ENCODE results near the gene FBN2.

FBN2 gene

DNA sequence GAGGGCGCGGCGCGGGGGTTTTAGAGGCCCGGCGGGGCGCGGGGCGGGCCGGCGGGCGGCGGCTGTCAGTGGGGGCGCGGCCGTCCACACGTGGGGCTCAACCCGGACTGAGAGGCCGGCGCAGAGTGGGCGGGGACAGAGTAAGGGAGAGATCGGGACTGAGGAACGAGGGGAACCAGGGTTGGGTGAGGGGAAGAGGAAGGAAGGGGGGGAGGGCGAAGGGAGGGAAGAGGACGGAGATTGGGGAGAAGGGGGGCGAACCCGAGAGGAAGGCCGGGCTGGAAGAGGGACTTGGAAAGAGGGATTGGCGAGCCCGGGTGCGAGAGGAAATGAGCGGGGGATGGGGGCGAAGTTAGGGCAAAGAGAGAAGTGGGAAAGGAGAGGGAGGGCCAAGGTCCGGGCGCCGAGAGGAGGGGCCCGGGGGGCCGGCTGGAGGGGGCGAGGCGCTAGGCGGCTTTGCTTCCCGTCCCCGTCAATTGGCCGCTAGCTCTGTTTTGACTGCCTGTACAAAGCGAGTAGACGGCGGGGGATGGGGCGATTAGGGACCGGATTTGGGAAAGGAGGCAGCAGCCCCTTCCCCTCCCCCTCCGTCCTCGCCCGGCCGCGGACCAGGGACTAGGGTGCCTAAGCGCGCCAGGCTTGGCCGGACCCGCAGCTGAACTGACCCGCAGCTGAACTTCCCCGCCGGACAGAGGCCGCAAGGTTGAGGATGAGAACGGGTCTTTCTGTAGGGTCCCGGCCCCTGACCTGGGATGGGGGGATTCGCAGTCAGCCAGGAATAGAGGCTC is 399 bp upstream of the FBN2 start:
- peak overlapping the region; percentile 71 for H3K9ac ChIP-seq (ENCODE audit: low read depth, low read length, poor library complexity)
- H3K27ac ChIP-seq (replicated peaks; ENCODE audit: low read length), result peak overlapping the region; percentile 95
- peak overlapping the region; percentile 83 to 99 for H3K4me3 ChIP-seq (ENCODE audit: low read length in 2 of 2)

GRCh38 chr5:128537221-128537999 is 635 bp downstream of the FBN2 start:
- H2BK120ac ChIP-seq (ENCODE audit: low read depth, low read length), result no peak overlapping the region
- H3K4me3 ChIP-seq (ENCODE audit: low read length in 2 of 2), result peak overlapping the region; percentile 83 to 99
- H3K4ac ChIP-seq (ENCODE audit: low read length), result peak overlapping the region; percentile 89
- H4K8ac ChIP-seq (ENCODE audit: low read depth, low read length), result no peak overlapping the region
- no peak overlapping the region for H2BK12ac ChIP-seq (ENCODE audit: low read length)
- H2BK15ac ChIP-seq (ENCODE audit: low read length), result peak overlapping the region; percentile 81
- H3K27me3 ChIP-seq (ENCODE audit: control insufficient read depth in 3 of 3, insufficient read depth in 3 of 3, low read depth in 1 of 3, low read length in 3 of 3), result no peaks in the 10 kb centered on the region
- H2AFZ ChIP-seq (ENCODE audit: low read length), result peak overlapping the region; percentile 95
- WGBS, 2 donors (ENCODE audit: extremely low coverage in 2 of 2, insufficient read length in 2 of 2, insufficient replicate concordance in 1 of 2), result no CpG with 5 or more reads among the region's 75 CpGs
- peak; percentile 56 for DNase-seq (ENCODE audit: low spot score)
- peak overlapping the region; percentile 77 for H3K14ac ChIP-seq (ENCODE audit: low read length)
- peak overlapping the region; percentile 79 for H3K4me2 ChIP-seq (ENCODE audit: insufficient read depth, low read length, poor library complexity, severe bottlenecking)
- H4K91ac ChIP-seq (ENCODE audit: low read depth, low read length, poor library complexity), result no peak overlapping the region
- peaks cover 2 to 31% of the 10 kb centered on the region in 2 donors for H3K36me3 ChIP-seq (replicated peaks in 1 of 2; ENCODE audit: control insufficient read depth in 2 of 2, insufficient read depth in 2 of 2, low read length in 2 of 2)
- H3K18ac ChIP-seq (ENCODE audit: low read length), result peak overlapping the region; percentile 80
- H3K27ac ChIP-seq (replicated peaks; ENCODE audit: low read length), result peak overlapping the region; percentile 95
- peak overlapping the region; percentile 79 for H2AK5ac ChIP-seq (ENCODE audit: low read depth, low read length)
- H2BK5ac ChIP-seq (ENCODE audit: low read length), result peak overlapping the region; percentile 91
- H3K4me1 ChIP-seq (ENCODE audit: control insufficient read depth in 2 of 2, insufficient read depth in 1 of 2, low read depth in 1 of 2, low read length in 2 of 2), result peaks cover 8% of the 10 kb centered on the region in 2 donors
- peak overlapping the region; percentile 37 for H3K23ac ChIP-seq (ENCODE audit: low read depth, low read length, poor library complexity)
- H3K9me3 ChIP-seq (replicated peaks in 1 of 2; ENCODE audit: control insufficient read depth in 2 of 2, insufficient read depth in 1 of 2, low read depth in 1 of 2, low read length in 2 of 2), result no peaks in the 10 kb centered on the region
- peaks cover 7% of the 10 kb centered on the region for H3K79me1 ChIP-seq (ENCODE audit: low read depth, low read length)
- H3K9ac ChIP-seq (ENCODE audit: low read depth, low read length, poor library complexity), result peak overlapping the region; percentile 97

More for the DNA sequence above, 399 bp upstream of the FBN2 start:
- H2BK12ac ChIP-seq (ENCODE audit: low read length), result peak overlapping the region; percentile 75
- H3K18ac ChIP-seq (ENCODE audit: low read length), result peak overlapping the region; percentile 96
- WGBS, 2 donors (ENCODE audit: extremely low coverage in 2 of 2, insufficient read length in 2 of 2, insufficient replicate concordance in 1 of 2), result no CpG with 5 or more reads among the region's 65 CpGs
- H3K9me3 ChIP-seq (replicated peaks in 1 of 2; ENCODE audit: control insufficient read depth in 2 of 2, insufficient read depth in 1 of 2, low read depth in 1 of 2, low read length in 2 of 2), result peaks cover 0 to 2% of the 10 kb centered on the region in 2 donors
- H2BK120ac ChIP-seq (ENCODE audit: low read depth, low read length), result no peak overlapping the region
- H3K36me3 ChIP-seq (replicated peaks in 1 of 2; ENCODE audit: control insufficient read depth in 2 of 2, insufficient read depth in 2 of 2, low read length in 2 of 2), result peaks cover 2 to 21% of the 10 kb centered on the region in 2 donors
- peak overlapping the region; percentile 95 for H2AFZ ChIP-seq (ENCODE audit: low read length)
- H3K23ac ChIP-seq (ENCODE audit: low read depth, low read length, poor library complexity), result no peak overlapping the region
- H3K14ac ChIP-seq (ENCODE audit: low read length), result no peak overlapping the region
- DNase-seq (ENCODE audit: low spot score), result peak; percentile 91
- peak overlapping the region; percentile 1 for H3K4ac ChIP-seq (ENCODE audit: low read length)
- H3K4me2 ChIP-seq (ENCODE audit: insufficient read depth, low read length, poor library complexity, severe bottlenecking), result peak overlapping the region; percentile 79
- H3K79me1 ChIP-seq (ENCODE audit: low read depth, low read length), result peaks cover 7% of the 10 kb centered on the region
- H3K4me1 ChIP-seq (ENCODE audit: control insufficient read depth in 2 of 2, insufficient read depth in 1 of 2, low read depth in 1 of 2, low read length in 2 of 2), result peaks cover 1 to 8% of the 10 kb centered on the region in 2 donors
- no peak overlapping the region for H4K8ac ChIP-seq (ENCODE audit: low read depth, low read length)
- H4K91ac ChIP-seq (ENCODE audit: low read depth, low read length, poor library complexity), result no peak overlapping the region
- no peaks in the 10 kb centered on the region for H3K27me3 ChIP-seq (ENCODE audit: control insufficient read depth in 3 of 3, insufficient read depth in 3 of 3, low read depth in 1 of 3, low read length in 3 of 3)
- H2BK15ac ChIP-seq (ENCODE audit: low read length), result peak overlapping the region; percentile 99
- peak overlapping the region; percentile 10 for H2AK5ac ChIP-seq (ENCODE audit: low read depth, low read length)
- H2BK5ac ChIP-seq (ENCODE audit: low read length), result peak overlapping the region; percentile 91

DNA sequence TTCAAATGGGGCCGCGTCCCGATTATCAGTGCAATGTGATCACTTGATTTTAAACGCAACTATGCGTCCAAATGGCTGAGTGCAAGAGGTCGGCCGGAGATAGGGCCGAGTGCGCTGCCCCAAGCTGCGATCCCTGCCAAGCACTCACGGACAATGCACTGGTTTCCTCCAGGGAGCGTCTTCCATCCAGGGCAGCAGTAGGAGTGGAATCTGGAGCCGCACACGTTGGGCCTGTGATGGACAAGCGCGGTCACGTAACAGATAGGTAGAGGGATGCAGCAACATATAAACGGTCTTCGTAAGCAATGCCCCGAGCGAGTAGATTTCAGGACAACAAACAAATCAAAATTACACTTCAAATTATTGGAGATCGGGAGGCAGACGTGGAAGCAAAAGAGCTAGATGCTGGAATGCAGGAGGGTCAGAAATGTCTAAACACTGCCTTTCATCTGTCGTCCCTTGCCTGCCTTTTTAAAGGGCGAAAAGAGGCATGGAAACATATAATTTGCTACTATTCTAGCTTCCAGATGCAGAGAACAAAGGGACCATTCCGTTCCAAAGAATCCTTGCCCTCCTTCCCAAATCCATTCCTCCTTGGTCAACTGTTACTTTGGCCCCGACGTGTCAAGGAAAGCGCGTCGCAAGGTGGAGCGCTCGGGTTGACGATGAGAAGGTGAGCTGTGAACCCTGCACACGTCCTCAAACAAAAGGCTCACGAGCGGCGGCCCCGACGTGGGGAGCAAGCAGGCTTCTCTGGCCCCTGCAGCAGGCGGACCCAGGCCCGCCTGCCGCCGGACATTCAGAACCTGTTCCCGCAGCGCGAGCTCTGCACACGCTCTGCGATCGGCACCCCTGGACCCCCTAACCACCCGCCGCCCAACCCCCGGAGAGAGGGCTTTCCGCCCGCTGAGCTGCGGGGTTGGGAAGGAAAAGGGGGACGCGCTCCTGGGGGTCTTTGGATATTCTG is 1.5 kb downstream of the FBN2 start:
- peak; percentile 52 for DNase-seq (ENCODE audit: low spot score)
- H3K79me1 ChIP-seq (ENCODE audit: low read depth, low read length), result peaks cover 7% of the 10 kb centered on the region

More for the DNA sequence above, 1.5 kb downstream of the FBN2 start:
- Histone ChIP-seq H3K27ac (replicated peaks; ENCODE audit: low read length) (peak overlapping the region; percentile 95), H3K4ac (ENCODE audit: low read length) (no peak overlapping the region), H2BK15ac (ENCODE audit: low read length) (peak overlapping the region; percentile 12), H4K91ac (ENCODE audit: low read depth, low read length, poor library complexity) (no peak overlapping the region), H4K8ac (ENCODE audit: low read depth, low read length) (no peak overlapping the region), H3K27me3 (ENCODE audit: control insufficient read depth in 3 of 3, insufficient read depth in 3 of 3, low read depth in 1 of 3, low read length in 3 of 3) (no peaks in the 10 kb centered on the region), H3K14ac (ENCODE audit: low read length) (peak overlapping the region; percentile 14), H3K4me1 (ENCODE audit: control insufficient read depth in 2 of 2, insufficient read depth in 1 of 2, low read depth in 1 of 2, low read length in 2 of 2) (peaks cover 8 to 13% of the 10 kb centered on the region in 2 donors), H2BK12ac (ENCODE audit: low read length) (no peak overlapping the region), H3K18ac (ENCODE audit: low read length) (peak overlapping the region; percentile 80), H3K23ac (ENCODE audit: low read depth, low read length, poor library complexity) (no peak overlapping the region), H3K9me3 (replicated peaks in 1 of 2; ENCODE audit: control insufficient read depth in 2 of 2, insufficient read depth in 1 of 2, low read depth in 1 of 2, low read length in 2 of 2) (no peaks in the 10 kb centered on the region), H3K4me3 (ENCODE audit: low read length in 2 of 2) (peak overlapping the region; percentile 83 to 99), H3K9ac (ENCODE audit: low read depth, low read length, poor library complexity) (peak overlapping the region; percentile 97), H2AFZ (ENCODE audit: low read length) (peak overlapping the region; percentile 95), H3K36me3 (replicated peaks in 1 of 2; ENCODE audit: control insufficient read depth in 2 of 2, insufficient read depth in 2 of 2, low read length in 2 of 2) (peaks cover 2 to 40% of the 10 kb centered on the region in 2 donors), H3K4me2 (ENCODE audit: insufficient read depth, low read length, poor library complexity, severe bottlenecking) (peak overlapping the region; percentile 79), H2BK120ac (ENCODE audit: low read depth, low read length) (no peak overlapping the region), H2BK5ac (ENCODE audit: low read length) (peak overlapping the region; percentile 40), H2AK5ac (ENCODE audit: low read depth, low read length) (peak overlapping the region; percentile 79)
- no CpG with 5 or more reads among the region's 58 CpGs for WGBS, 2 donors (ENCODE audit: extremely low coverage in 2 of 2, insufficient read length in 2 of 2, insufficient replicate concordance in 1 of 2)

All from neuronal stem cell (in vitro differentiated cells).